MM.1S (cell line): ENCODE results near the gene LYRM4.

Experiments used
- DNase-seq: peaks from one replicate; pipeline ENCODE4 v3.0.0-alpha.2; 2015
- H2AFZ ChIP-seq: fragments of 300-600 bp; sonication (generic); 2 replicates; pipeline ENCODE4 v1.6.0; 2016; ENCODE audit warnings: antibody characterized with exemption, low read length
- H3F3A ChIP-seq: fragments of 300-600 bp; sonication (generic); 2 replicates; pipeline ENCODE4 v1.6.1; 2016; ENCODE audit warnings: mild to moderate bottlenecking, antibody characterized with exemption, low read length, moderate library complexity, mixed read lengths; ENCODE audit not compliant: insufficient read depth
- H3K27ac ChIP-seq: fragments of 300-600 bp; sonication (generic); 2 replicates; pipeline ENCODE4 v1.5.1; 2016; ENCODE audit warnings: mild to moderate bottlenecking, low read length
- H3K27me3 ChIP-seq: fragments of 300-600 bp; sonication (generic); replicated peaks from 2 replicates; pipeline ENCODE4 v1.6.0; 2016; ENCODE audit warnings: low read length; ENCODE audit not compliant: insufficient read depth
- H3K36me3 ChIP-seq: fragments of 300-600 bp; sonication (generic); replicated peaks from 2 replicates; pipeline ENCODE4 v1.6.1; 2016; ENCODE audit warnings: mild to moderate bottlenecking, low read length, mixed read lengths; ENCODE audit not compliant: insufficient read depth
- H3K4me1 ChIP-seq: fragments of 300-600 bp; sonication (generic); 2 replicates; pipeline ENCODE4 v1.6.1; 2016; ENCODE audit warnings: low read length, mixed read lengths
- H3K4me2 ChIP-seq: fragments of 300-600 bp; sonication (generic); 2 replicates; pipeline ENCODE4 v1.6.0; 2016; ENCODE audit warnings: low read depth, low read length
- H3K4me3 ChIP-seq: fragments of 300-600 bp; sonication (generic); 2 replicates; pipeline ENCODE4 v1.5.1; 2016; ENCODE audit warnings: low read length, mixed read lengths
- H3K79me2 ChIP-seq: fragments of 300-600 bp; sonication (generic); 2 replicates; pipeline ENCODE4 v1.6.1; 2016; ENCODE audit warnings: mixed run types, low read length, mixed read lengths
- H3K9ac ChIP-seq: fragments of 300-600 bp; sonication (generic); 2 replicates; pipeline ENCODE4 v1.6.1; 2016; ENCODE audit warnings: low read length, mixed read lengths
- H3K9me2 ChIP-seq: fragments of 300-600 bp; sonication (generic); replicated peaks from 2 replicates; pipeline ENCODE4 v1.6.1; 2016; ENCODE audit warnings: mild to moderate bottlenecking, low read length, mixed read lengths; ENCODE audit not compliant: insufficient read depth
- H3K9me3 ChIP-seq: fragments of 300-600 bp; sonication (generic); replicated peaks from 2 replicates; pipeline ENCODE4 v1.6.1; 2016; ENCODE audit warnings: mild to moderate bottlenecking, low read length, mixed read lengths; ENCODE audit not compliant: insufficient read depth
- H4K20me1 ChIP-seq: fragments of 300-600 bp; sonication (generic); 2 replicates; pipeline ENCODE4 v1.6.1; 2016; ENCODE audit warnings: mild to moderate bottlenecking, low read length, moderate library complexity, mixed read lengths; ENCODE audit not compliant: insufficient read depth
- CTCF ChIP-seq: fragments of 300-600 bp; sonication (generic); IDR thresholded peaks from 2 replicates; pipeline ENCODE4 v1.5.1; 2016; ENCODE audit warnings: antibody characterized with exemption, low read length, mixed read lengths
- EZH2 ChIP-seq: fragments of 300-600 bp; sonication (generic); optimal IDR thresholded peaks from 2 replicates; pipeline ENCODE3; 2017; ENCODE audit warnings: low read depth, mild to moderate bottlenecking, antibody characterized with exemption, low read length, mixed read lengths
- EZH2phosphoT487 ChIP-seq: fragments of 300-600 bp; sonication (generic); IDR thresholded peaks from 2 replicates; pipeline ENCODE4 v1.6.1; 2018; ENCODE audit warnings: antibody characterized with exemption, low read length

The LYRM4 gene

GRCh38 chr6:5208471-5208971 lies 52.2 kb downstream of the LYRM4 start:
- no peak overlapping the region for H3K4me2 ChIP-seq
- H3K9me3 ChIP-seq: no peaks in the 10 kb centered on the region
- no peaks in the 10 kb centered on the region for H3K9me2 ChIP-seq
- H3K27ac ChIP-seq: no peak overlapping the region
- TF ChIP-seq EZH2 (no peak), CTCF (no peak), EZH2phosphoT487 (no peak)
- no peaks in the 10 kb centered on the region for H3K27me3 ChIP-seq
- no peaks in the 10 kb centered on the region for H4K20me1 ChIP-seq
- no peaks in the 10 kb centered on the region for H3K36me3 ChIP-seq
- no peak overlapping the region for H3K4me3 ChIP-seq
- H2AFZ ChIP-seq: no peak overlapping the region
- H3F3A ChIP-seq: no peaks in the 10 kb centered on the region
- peaks cover 9% of the 10 kb centered on the region; the same call in 1 of the 2 replicates for H3K4me1 ChIP-seq
- H3K79me2 ChIP-seq: 0 out of 2 replicates have a peak, but pooled peaks cover 4% of the 10 kb centered on the region
- no peak overlapping the region for H3K9ac ChIP-seq
- no peak for DNase-seq

- Histone ChIP-seq H3K36me3 (no peaks in the 10 kb centered on the region), H3K27ac (no peak overlapping the region), H3K79me2 (0 out of 2 replicates have a peak, but pooled peaks cover 4% of the 10 kb centered on the region), H3K4me1 (peaks cover 9% of the 10 kb centered on the region; the same call in 1 of the 2 replicates), H3K9me3 (no peaks in the 10 kb centered on the region), H3K9me2 (no peaks in the 10 kb centered on the region), H3K4me2 (no peak overlapping the region), H3F3A (no peaks in the 10 kb centered on the region), H3K27me3 (no peaks in the 10 kb centered on the region), H2AFZ (no peak overlapping the region), H4K20me1 (no peaks in the 10 kb centered on the region), H3K4me3 (no peak overlapping the region), H3K9ac (no peak overlapping the region)
- TF ChIP-seq EZH2phosphoT487: no peak
- DNase-seq: no peak
Measured at GRCh38 chr6:5208057-5208456, 52.7 kb downstream of the LYRM4 start.

GRCh38 chr6:5206920-5207561 lies 53.7 kb downstream of the LYRM4 start:
- Histone ChIP-seq H3K4me3 (no peak overlapping the region), H3K9me2 (no peaks in the 10 kb centered on the region), H3K4me2 (no peak overlapping the region), H3K27me3 (no peaks in the 10 kb centered on the region), H3K4me1 (peaks cover 4% of the 10 kb centered on the region; the same call in 1 of the 2 replicates), H2AFZ (no peak overlapping the region), H4K20me1 (no peaks in the 10 kb centered on the region), H3K9ac (no peak overlapping the region), H3K9me3 (no peaks in the 10 kb centered on the region), H3K36me3 (no peaks in the 10 kb centered on the region), H3K27ac (no peak overlapping the region), H3F3A (no peaks in the 10 kb centered on the region), H3K79me2 (0 out of 2 replicates have a peak, but pooled peaks cover 4% of the 10 kb centered on the region)
- TF ChIP-seq EZH2phosphoT487 (no peak), CTCF (no peak), EZH2 (no peak)
- no peak for DNase-seq
